ENCODE measurements around the gene KIAA1549.
A peak's percentile ranks its signal among the peaks of the same experiment; 100 is the strongest.
"Not testable (repeated sequence)": the region's sequence is repeated elsewhere in the genome, so short reads cannot be mapped to it uniquely, and the experiment has no call there.

KIAA1549 gene

GRCh38 chr7:138981332-138982203, at the start of gene KIAA1549:
KIAA1549 (minus strand) TSS chr7:138981389; CDS start chr7:138981269, 120 bp downstream.
- peak; percentile 79 for DNase-seq (ENCODE audit: insufficient read length, low spot score)
- no peak for FAIRE-seq
- peak; percentile 36; the same call in 1 of the 2 replicates for TF ChIP-seq POLR2A (IDR thresholded peaks at IDR 0.05; ENCODE audit: low read depth, low read length)

- no peak for FAIRE-seq
- DNase-seq (ENCODE audit: insufficient read length, low spot score): no peak
- no peak for TF ChIP-seq POLR2A (IDR thresholded peaks at IDR 0.05; ENCODE audit: low read depth, low read length)
Observed at GRCh38 chr7:139029353-139029752, 48.2 kb upstream of the KIAA1549 start.

GRCh38 chr7:139026551-139026950, 45.4 kb upstream of the KIAA1549 start:
- DNase-seq (ENCODE audit: insufficient read length, low spot score): no peak
- FAIRE-seq: no peak
- TF ChIP-seq POLR2A (IDR thresholded peaks at IDR 0.05; ENCODE audit: low read depth, low read length): no peak

GRCh38 chr7:139025861-139026260, 44.7 kb upstream of the KIAA1549 start:
- DNase-seq (ENCODE audit: insufficient read length, low spot score): not testable (repeated sequence)

GRCh38 chr7:139023076-139023475, 41.9 kb upstream of the KIAA1549 start:
- FAIRE-seq (no peak), DNase-seq (ENCODE audit: insufficient read length, low spot score) (no peak)
- no peak for TF ChIP-seq POLR2A (IDR thresholded peaks at IDR 0.05; ENCODE audit: low read depth, low read length)

More at GRCh38 chr7:139025861-139026260, 44.7 kb upstream of the KIAA1549 start:
- FAIRE-seq: not testable (repeated sequence)

- FAIRE-seq (no peak), DNase-seq (ENCODE audit: insufficient read length, low spot score) (no peak)
- no peak for TF ChIP-seq POLR2A (IDR thresholded peaks at IDR 0.05; ENCODE audit: low read depth, low read length)
Observed at GRCh38 chr7:139022286-139022685, 41.1 kb upstream of the KIAA1549 start.

GRCh38 chr7:139018910-139019309, 37.7 kb upstream of the KIAA1549 start:
- FAIRE-seq: no peak
- no peak for TF ChIP-seq POLR2A (IDR thresholded peaks at IDR 0.05; ENCODE audit: low read depth, low read length)
- DNase-seq (ENCODE audit: insufficient read length, low spot score): no peak

- FAIRE-seq (peak; percentile 50), DNase-seq (ENCODE audit: insufficient read length, low spot score) (peak; percentile 66)
- no peak for TF ChIP-seq POLR2A (IDR thresholded peaks at IDR 0.05; ENCODE audit: low read depth, low read length)
Observed at GRCh38 chr7:139016931-139017511, 35.8 kb upstream of the KIAA1549 start.

- FAIRE-seq: no peak
- no peak for TF ChIP-seq POLR2A (IDR thresholded peaks at IDR 0.05; ENCODE audit: low read depth, low read length)
Observed at GRCh38 chr7:139011373-139011772, 30.2 kb upstream of the KIAA1549 start.

GRCh38 chr7:139004321-139005090, 23.3 kb upstream of the KIAA1549 start:
- FAIRE-seq (no peak), DNase-seq (ENCODE audit: insufficient read length, low spot score) (no peak)
- no peak for TF ChIP-seq POLR2A (IDR thresholded peaks at IDR 0.05; ENCODE audit: low read depth, low read length)

More at GRCh38 chr7:139011373-139011772, 30.2 kb upstream of the KIAA1549 start:
- no peak for DNase-seq (ENCODE audit: insufficient read length, low spot score)

GRCh38 chr7:138999414-138999813, 18.2 kb upstream of the KIAA1549 start:
- FAIRE-seq (no peak), DNase-seq (ENCODE audit: insufficient read length, low spot score) (no peak)
- TF ChIP-seq POLR2A (IDR thresholded peaks at IDR 0.05; ENCODE audit: low read depth, low read length): no peak

- FAIRE-seq (no peak), DNase-seq (ENCODE audit: insufficient read length, low spot score) (no peak)
- TF ChIP-seq POLR2A (IDR thresholded peaks at IDR 0.05; ENCODE audit: low read depth, low read length): no peak
Observed at GRCh38 chr7:138992052-138992531, 10.9 kb upstream of the KIAA1549 start.

- FAIRE-seq (no peak), DNase-seq (ENCODE audit: insufficient read length, low spot score) (no peak)
- TF ChIP-seq POLR2A (IDR thresholded peaks at IDR 0.05; ENCODE audit: low read depth, low read length): no peak
Observed at GRCh38 chr7:138987686-138988085, 6.5 kb upstream of the KIAA1549 start.

GRCh38 chr7:138982204-138982623, 1.0 kb upstream of the KIAA1549 start:
- TF ChIP-seq POLR2A (IDR thresholded peaks at IDR 0.05; ENCODE audit: low read depth, low read length): no peak
- no peak for FAIRE-seq
- DNase-seq (ENCODE audit: insufficient read length, low spot score): no peak
